ENCODE data around the gene PCCA. TPM values are rescaled to one million over a fixed set of nuclear protein-coding genes. Genes with fewer than 3 reads are reported as not detected.

PCCA gene
- total and polyA plus RNA-seq, 2 donors (not counting 1 experiment from before 2014, with no cell fraction given) = 4.8 to 17.4 TPM

- Mint-ChIP-seq H3K27me3 (no peaks in the 10 kb centered on the region), H3K27ac (no peak overlapping the region), H3K4me3 (no peak overlapping the region), H3K4me1 (peaks cover 28% of the 10 kb centered on the region), H3K9me3 (ENCODE audit: insufficient read depth) (no peaks in the 10 kb centered on the region)
- no peak overlapping the region for H3K27ac ChIP-seq (ENCODE audit: low read length in 2 of 2)
- peaks cover 11 to 14% of the 10 kb centered on the region in 2 donors for H3K4me1 ChIP-seq (ENCODE audit: control insufficient read depth in 2 of 2, insufficient read depth in 2 of 2, low read length in 2 of 2)
- ATAC-seq (ENCODE audit: low read depth) (no peak), DNase-seq (no peak)
- no peak overlapping the region for H3K4me2 ChIP-seq (replicated peaks; ENCODE audit: low read depth, low read length, poor library complexity, severe bottlenecking)
- H3K79me2 ChIP-seq (ENCODE audit: control insufficient read depth, insufficient read depth, low read length) = no peaks in the 10 kb centered on the region
- H3K4me3 ChIP-seq (ENCODE audit: control extremely low read depth in 1 of 5, extremely low read depth in 1 of 5, insufficient read depth in 1 of 5, low read depth in 2 of 5, low read length in 4 of 5) = no peak overlapping the region
- intact Hi-C loops (cut with micrococcal nuclease) = no loop called here
- no peaks in the 10 kb centered on the region for H3K27me3 ChIP-seq (replicated peaks in 1 of 4; ENCODE audit: control extremely low read depth in 1 of 4, control insufficient read depth in 3 of 4, insufficient read depth in 4 of 4, low read length in 3 of 4)
- ChIA-PET POLR2A (no interaction called here), CTCF (no interaction called here)
- peaks cover 0 to 3% of the 10 kb centered on the region in 2 experiments for H3K36me3 ChIP-seq (replicated peaks in 1 of 2; ENCODE audit: control extremely low read depth in 1 of 2, control insufficient read depth in 1 of 2, extremely low read depth in 1 of 2, insufficient read depth in 2 of 2, low read length in 1 of 2)
- WGBS (ENCODE audit: insufficient coverage) = no CpG with 5 or more reads among the region's 2 CpGs
- H3K9me3 ChIP-seq (ENCODE audit: control extremely low read depth in 1 of 3, control insufficient read depth in 2 of 3, insufficient read depth in 1 of 3, low read length in 2 of 3) = peaks cover 0 to 4% (median 0%) of the 10 kb centered on the region in 3 donors
- no peak overlapping the region for H3K9ac ChIP-seq (ENCODE audit: low read length)
- H2AFZ ChIP-seq (ENCODE audit: insufficient read depth, low read depth, low read length, poor library complexity, severe bottlenecking) = no peak overlapping the region
- TF ChIP-seq EZH2 (IDR thresholded peaks at IDR 0.05; ENCODE audit: borderline replicate concordance, insufficient read depth, low read depth, low read length, poor library complexity, severe bottlenecking) (no peak), CTCF (IDR thresholded peaks at IDR 0.05) (no peak)
- H4K20me1 ChIP-seq (ENCODE audit: control insufficient read depth, insufficient read depth, low read length, poor library complexity, severe bottlenecking) = no peaks in the 10 kb centered on the region
Measured at GRCh38 chr13:100110269-100110668, 21.4 kb downstream of the PCCA start.

GRCh38 chr13:100112186-100112838 is 23.4 kb downstream of the PCCA start:
- Histone ChIP-seq H3K36me3 (replicated peaks in 1 of 2; ENCODE audit: control extremely low read depth in 1 of 2, control insufficient read depth in 1 of 2, extremely low read depth in 1 of 2, insufficient read depth in 2 of 2, low read length in 1 of 2) (peaks cover 0 to 3% of the 10 kb centered on the region in 2 experiments), H3K4me1 (ENCODE audit: control insufficient read depth in 2 of 2, insufficient read depth in 2 of 2, low read length in 2 of 2) (peaks cover 5 to 8% of the 10 kb centered on the region in 2 donors), H4K20me1 (ENCODE audit: control insufficient read depth, insufficient read depth, low read length, poor library complexity, severe bottlenecking) (no peaks in the 10 kb centered on the region), H3K9me3 (ENCODE audit: control extremely low read depth in 1 of 3, control insufficient read depth in 2 of 3, insufficient read depth in 1 of 3, low read length in 2 of 3) (no peaks in the 10 kb centered on the region), H2AFZ (ENCODE audit: insufficient read depth, low read depth, low read length, poor library complexity, severe bottlenecking) (no peak overlapping the region), H3K4me2 (replicated peaks; ENCODE audit: low read depth, low read length, poor library complexity, severe bottlenecking) (no peak overlapping the region), H3K27ac (ENCODE audit: low read length in 2 of 2) (no peak overlapping the region), H3K27me3 (replicated peaks in 1 of 4; ENCODE audit: control extremely low read depth in 1 of 4, control insufficient read depth in 3 of 4, insufficient read depth in 4 of 4, low read length in 3 of 4) (no peaks in the 10 kb centered on the region), H3K79me2 (ENCODE audit: control insufficient read depth, insufficient read depth, low read length) (no peaks in the 10 kb centered on the region), H3K9ac (ENCODE audit: low read length) (no peak overlapping the region), H3K4me3 (ENCODE audit: control extremely low read depth in 1 of 5, extremely low read depth in 1 of 5, insufficient read depth in 1 of 5, low read depth in 2 of 5, low read length in 4 of 5) (no peak overlapping the region)
- intact Hi-C loops (cut with micrococcal nuclease) = no loop called here
- no peak overlapping the region for H3K27ac Mint-ChIP-seq
- no peak overlapping the region for H3K4me3 Mint-ChIP-seq
- POLR2A ChIA-PET = no interaction called here
- peaks cover 25% of the 10 kb centered on the region for H3K4me1 Mint-ChIP-seq
- CTCF ChIA-PET = interaction anchor here (0.7 kb wide), 1 partner anchor 123 kb away, joined by 3 read pairs; no protein-coding TSS in a partner anchor
- DNase-seq (no peak), ATAC-seq (ENCODE audit: low read depth) (no peak)
- H3K27me3 Mint-ChIP-seq = no peaks in the 10 kb centered on the region
- TF ChIP-seq EZH2 (IDR thresholded peaks at IDR 0.05; ENCODE audit: borderline replicate concordance, insufficient read depth, low read depth, low read length, poor library complexity, severe bottlenecking) (no peak), CTCF (IDR thresholded peaks at IDR 0.05) (no peak)
- H3K9me3 Mint-ChIP-seq (ENCODE audit: insufficient read depth) = no peaks in the 10 kb centered on the region
- WGBS (ENCODE audit: insufficient coverage) = 96% methylated on average over 3 of the region's 7 CpGs
